ENCODE measurements around the gene KDM4C. TPM values are rescaled to one million over a fixed set of nuclear protein-coding genes. Genes with fewer than 3 reads are reported as not detected.

KDM4C gene
- total and polyA plus RNA-seq, 2 of the 13 experiments (the other 11 are each of a cell fraction or from before 2014, with no cell fraction given), result 19.4 to 23.6 TPM

- TF ChIP-seq SMARCC2 (IDR thresholded peaks at IDR 0.05) (no peak), ZNF367 (CRISPR knock-in tag; IDR thresholded peaks at IDR 0.05; ENCODE audit: borderline replicate concordance) (no peak), SCMH1 (CRISPR knock-in tag; IDR thresholded peaks at IDR 0.05; ENCODE audit: borderline replicate concordance) (no peak), ZNF530 (CRISPR knock-in tag; IDR thresholded peaks at IDR 0.05; ENCODE audit: low read depth) (no peak), ZNF280B (CRISPR knock-in tag; IDR thresholded peaks at IDR 0.05; ENCODE audit: borderline replicate concordance) (no peak), SMC3 (IDR thresholded peaks at IDR 0.05; ENCODE audit: low read length) (0 out of 2 replicates have a peak, but pooled peaks have one; percentile 22), SAP130 (CRISPR knock-in tag; IDR thresholded peaks at IDR 0.05; ENCODE audit: low read depth) (no peak), ZFP1 (CRISPR knock-in tag; IDR thresholded peaks at IDR 0.05) (no peak)
- TF ChIP-seq, protein P1, sequence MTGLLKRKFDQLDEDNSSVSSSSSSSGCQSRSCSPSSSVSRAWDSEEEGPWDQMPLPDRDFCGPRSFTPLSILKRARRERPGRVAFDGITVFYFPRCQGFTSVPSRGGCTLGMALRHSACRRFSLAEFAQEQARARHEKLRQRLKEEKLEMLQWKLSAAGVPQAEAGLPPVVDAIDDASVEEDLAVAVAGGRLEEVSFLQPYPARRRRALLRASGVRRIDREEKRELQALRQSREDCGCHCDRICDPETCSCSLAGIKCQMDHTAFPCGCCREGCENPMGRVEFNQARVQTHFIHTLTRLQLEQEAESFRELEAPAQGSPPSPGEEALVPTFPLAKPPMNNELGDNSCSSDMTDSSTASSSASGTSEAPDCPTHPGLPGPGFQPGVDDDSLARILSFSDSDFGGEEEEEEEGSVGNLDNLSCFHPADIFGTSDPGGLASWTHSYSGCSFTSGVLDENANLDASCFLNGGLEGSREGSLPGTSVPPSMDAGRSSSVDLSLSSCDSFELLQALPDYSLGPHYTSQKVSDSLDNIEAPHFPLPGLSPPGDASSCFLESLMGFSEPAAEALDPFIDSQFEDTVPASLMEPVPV (CRISPR knock-in tag; IDR thresholded peaks at IDR 0.05), result no peak
- TF ChIP-seq, protein P2, sequence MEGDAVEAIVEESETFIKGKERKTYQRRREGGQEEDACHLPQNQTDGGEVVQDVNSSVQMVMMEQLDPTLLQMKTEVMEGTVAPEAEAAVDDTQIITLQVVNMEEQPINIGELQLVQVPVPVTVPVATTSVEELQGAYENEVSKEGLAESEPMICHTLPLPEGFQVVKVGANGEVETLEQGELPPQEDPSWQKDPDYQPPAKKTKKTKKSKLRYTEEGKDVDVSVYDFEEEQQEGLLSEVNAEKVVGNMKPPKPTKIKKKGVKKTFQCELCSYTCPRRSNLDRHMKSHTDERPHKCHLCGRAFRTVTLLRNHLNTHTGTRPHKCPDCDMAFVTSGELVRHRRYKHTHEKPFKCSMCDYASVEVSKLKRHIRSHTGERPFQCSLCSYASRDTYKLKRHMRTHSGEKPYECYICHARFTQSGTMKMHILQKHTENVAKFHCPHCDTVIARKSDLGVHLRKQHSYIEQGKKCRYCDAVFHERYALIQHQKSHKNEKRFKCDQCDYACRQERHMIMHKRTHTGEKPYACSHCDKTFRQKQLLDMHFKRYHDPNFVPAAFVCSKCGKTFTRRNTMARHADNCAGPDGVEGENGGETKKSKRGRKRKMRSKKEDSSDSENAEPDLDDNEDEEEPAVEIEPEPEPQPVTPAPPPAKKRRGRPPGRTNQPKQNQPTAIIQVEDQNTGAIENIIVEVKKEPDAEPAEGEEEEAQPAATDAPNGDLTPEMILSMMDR (CRISPR knock-in tag; IDR thresholded peaks at IDR 0.05), result peak; percentile 44
- TF ChIP-seq, protein P3, sequence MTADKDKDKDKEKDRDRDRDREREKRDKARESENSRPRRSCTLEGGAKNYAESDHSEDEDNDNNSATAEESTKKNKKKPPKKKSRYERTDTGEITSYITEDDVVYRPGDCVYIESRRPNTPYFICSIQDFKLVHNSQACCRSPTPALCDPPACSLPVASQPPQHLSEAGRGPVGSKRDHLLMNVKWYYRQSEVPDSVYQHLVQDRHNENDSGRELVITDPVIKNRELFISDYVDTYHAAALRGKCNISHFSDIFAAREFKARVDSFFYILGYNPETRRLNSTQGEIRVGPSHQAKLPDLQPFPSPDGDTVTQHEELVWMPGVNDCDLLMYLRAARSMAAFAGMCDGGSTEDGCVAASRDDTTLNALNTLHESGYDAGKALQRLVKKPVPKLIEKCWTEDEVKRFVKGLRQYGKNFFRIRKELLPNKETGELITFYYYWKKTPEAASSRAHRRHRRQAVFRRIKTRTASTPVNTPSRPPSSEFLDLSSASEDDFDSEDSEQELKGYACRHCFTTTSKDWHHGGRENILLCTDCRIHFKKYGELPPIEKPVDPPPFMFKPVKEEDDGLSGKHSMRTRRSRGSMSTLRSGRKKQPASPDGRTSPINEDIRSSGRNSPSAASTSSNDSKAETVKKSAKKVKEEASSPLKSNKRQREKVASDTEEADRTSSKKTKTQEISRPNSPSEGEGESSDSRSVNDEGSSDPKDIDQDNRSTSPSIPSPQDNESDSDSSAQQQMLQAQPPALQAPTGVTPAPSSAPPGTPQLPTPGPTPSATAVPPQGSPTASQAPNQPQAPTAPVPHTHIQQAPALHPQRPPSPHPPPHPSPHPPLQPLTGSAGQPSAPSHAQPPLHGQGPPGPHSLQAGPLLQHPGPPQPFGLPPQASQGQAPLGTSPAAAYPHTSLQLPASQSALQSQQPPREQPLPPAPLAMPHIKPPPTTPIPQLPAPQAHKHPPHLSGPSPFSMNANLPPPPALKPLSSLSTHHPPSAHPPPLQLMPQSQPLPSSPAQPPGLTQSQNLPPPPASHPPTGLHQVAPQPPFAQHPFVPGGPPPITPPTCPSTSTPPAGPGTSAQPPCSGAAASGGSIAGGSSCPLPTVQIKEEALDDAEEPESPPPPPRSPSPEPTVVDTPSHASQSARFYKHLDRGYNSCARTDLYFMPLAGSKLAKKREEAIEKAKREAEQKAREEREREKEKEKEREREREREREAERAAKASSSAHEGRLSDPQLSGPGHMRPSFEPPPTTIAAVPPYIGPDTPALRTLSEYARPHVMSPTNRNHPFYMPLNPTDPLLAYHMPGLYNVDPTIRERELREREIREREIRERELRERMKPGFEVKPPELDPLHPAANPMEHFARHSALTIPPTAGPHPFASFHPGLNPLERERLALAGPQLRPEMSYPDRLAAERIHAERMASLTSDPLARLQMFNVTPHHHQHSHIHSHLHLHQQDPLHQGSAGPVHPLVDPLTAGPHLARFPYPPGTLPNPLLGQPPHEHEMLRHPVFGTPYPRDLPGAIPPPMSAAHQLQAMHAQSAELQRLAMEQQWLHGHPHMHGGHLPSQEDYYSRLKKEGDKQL (CRISPR knock-in tag; IDR thresholded peaks at IDR 0.05; ENCODE audit: low read depth), result no peak
- TF ChIP-seq, protein P4, sequence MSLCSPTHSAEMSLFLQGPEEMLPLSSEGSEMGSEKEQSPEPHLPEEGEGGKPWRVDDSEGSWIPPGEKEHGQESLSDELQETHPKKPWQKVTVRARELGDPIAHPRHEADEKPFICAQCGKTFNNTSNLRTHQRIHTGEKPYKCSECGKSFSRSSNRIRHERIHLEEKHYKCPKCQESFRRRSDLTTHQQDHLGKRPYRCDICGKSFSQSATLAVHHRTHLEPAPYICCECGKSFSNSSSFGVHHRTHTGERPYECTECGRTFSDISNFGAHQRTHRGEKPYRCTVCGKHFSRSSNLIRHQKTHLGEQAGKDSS (CRISPR knock-in tag; IDR thresholded peaks at IDR 0.05; ENCODE audit: borderline replicate concordance, low read depth), result no peak
These were observed 152.3 kb downstream of the KDM4C start (continued) for GRCh38 chr9:6910032-6910431.
